ENCODE measurements around the gene GAPDH.
"Not testable (repeated sequence)": the region's sequence is repeated elsewhere in the genome, so short reads cannot be mapped to it uniquely, and the experiment has no call there.

DNA sequence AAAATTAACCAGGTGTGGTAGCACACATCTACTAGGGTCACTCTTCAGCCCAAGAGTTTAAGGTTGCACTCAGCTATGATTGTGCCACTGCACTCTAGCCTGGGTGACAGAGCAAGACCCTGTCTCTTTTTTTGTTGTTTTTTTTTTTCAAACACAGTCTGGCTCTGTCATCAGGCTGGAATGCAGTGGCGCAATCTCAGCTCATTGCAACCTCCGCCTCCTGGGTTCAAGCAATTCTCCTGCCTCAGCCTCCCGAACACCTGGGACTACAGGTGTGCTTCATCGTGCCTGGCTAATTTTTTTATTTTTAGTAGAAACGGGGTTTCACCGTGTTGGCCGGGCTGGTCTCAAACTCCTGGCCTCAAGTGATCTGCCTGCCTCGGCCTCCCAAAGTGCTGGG is 52.3 kb downstream of the GAPDH start:
- TF ChIP-seq, protein P1, sequence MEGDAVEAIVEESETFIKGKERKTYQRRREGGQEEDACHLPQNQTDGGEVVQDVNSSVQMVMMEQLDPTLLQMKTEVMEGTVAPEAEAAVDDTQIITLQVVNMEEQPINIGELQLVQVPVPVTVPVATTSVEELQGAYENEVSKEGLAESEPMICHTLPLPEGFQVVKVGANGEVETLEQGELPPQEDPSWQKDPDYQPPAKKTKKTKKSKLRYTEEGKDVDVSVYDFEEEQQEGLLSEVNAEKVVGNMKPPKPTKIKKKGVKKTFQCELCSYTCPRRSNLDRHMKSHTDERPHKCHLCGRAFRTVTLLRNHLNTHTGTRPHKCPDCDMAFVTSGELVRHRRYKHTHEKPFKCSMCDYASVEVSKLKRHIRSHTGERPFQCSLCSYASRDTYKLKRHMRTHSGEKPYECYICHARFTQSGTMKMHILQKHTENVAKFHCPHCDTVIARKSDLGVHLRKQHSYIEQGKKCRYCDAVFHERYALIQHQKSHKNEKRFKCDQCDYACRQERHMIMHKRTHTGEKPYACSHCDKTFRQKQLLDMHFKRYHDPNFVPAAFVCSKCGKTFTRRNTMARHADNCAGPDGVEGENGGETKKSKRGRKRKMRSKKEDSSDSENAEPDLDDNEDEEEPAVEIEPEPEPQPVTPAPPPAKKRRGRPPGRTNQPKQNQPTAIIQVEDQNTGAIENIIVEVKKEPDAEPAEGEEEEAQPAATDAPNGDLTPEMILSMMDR (IDR thresholded peaks at IDR 0.05), result not testable (repeated sequence)
- TF ChIP-seq POLR2A (IDR thresholded peaks at IDR 0.05), result not testable (repeated sequence)

Measured in thyroid gland (tissue), 4 donors.